GM23338 (cell line): ENCODE results near the gene HDAC5. TPM values are rescaled to one million over a fixed set of nuclear protein-coding genes. Genes with fewer than 3 reads are reported as not detected.

Experiments
- ATAC-seq: fragments of 200-7000 bp; cut with Tn5 transposase; 3 replicates; pipeline ENCODE4 v1.9.1; 2020
- DNase-seq: peaks from one replicate; pipeline ENCODE4 v3.0.0-alpha.2; 2015; ENCODE audit warnings: low spot score
- H2AFZ ChIP-seq: fragments of 200-600 bp; sonication (generic); 2 replicates; pipeline ENCODE4 v1.8.0; 2016; ENCODE audit warnings: antibody characterized with exemption, mild to moderate bottlenecking, moderate library complexity
- H3F3A ChIP-seq: fragments of 200-600 bp; sonication (generic); replicated peaks from 2 replicates; pipeline ENCODE4 v1.8.0; 2017; ENCODE audit warnings: antibody characterized with exemption, mixed run types, low read depth
- H3K27ac ChIP-seq: fragments of 200-600 bp; sonication (generic); 2 replicates; pipeline ENCODE4 v1.6.1; 2016; ENCODE audit warnings: low read depth
- H3K27me3 ChIP-seq: fragments of 200-600 bp; sonication (generic); 2 replicates; pipeline ENCODE4 v1.8.0; 2016; ENCODE audit warnings: mild to moderate bottlenecking, mixed run types, moderate library complexity; ENCODE audit not compliant: insufficient read depth
- H3K36me3 ChIP-seq: fragments of 200-600 bp; sonication (generic); 2 replicates; pipeline ENCODE4 v1.8.0; 2016; ENCODE audit warnings: mild to moderate bottlenecking; ENCODE audit not compliant: insufficient read depth
- H3K4me1 ChIP-seq: fragments of 200-600 bp; sonication (generic); 2 replicates; pipeline ENCODE4 v1.8.0; 2016; ENCODE audit warnings: mild to moderate bottlenecking, moderate library complexity; ENCODE audit not compliant: insufficient read depth
- H3K4me2 ChIP-seq: fragments of 200-600 bp; sonication (generic); 2 replicates; pipeline ENCODE4 v1.7.1; 2017; ENCODE audit warnings: mixed run types
- H3K4me3 ChIP-seq: fragments of 200-600 bp; sonication (generic); 2 replicates; pipeline ENCODE4 v1.6.1; 2016; ENCODE audit warnings: mixed run types
- H3K79me2 ChIP-seq: fragments of 200-600 bp; sonication (generic); replicated peaks from 2 replicates; pipeline ENCODE4 v1.8.0; 2017; ENCODE audit warnings: mild to moderate bottlenecking; ENCODE audit not compliant: insufficient read depth
- H3K9me2 ChIP-seq: fragments of 200-600 bp; sonication (generic); 2 replicates; pipeline ENCODE4 v1.8.0; 2017; ENCODE audit not compliant: insufficient read depth
- H4K20me1 ChIP-seq: fragments of 200-600 bp; sonication (generic); replicated peaks from 2 replicates; pipeline ENCODE4 v1.8.0; 2017; ENCODE audit warnings: mild to moderate bottlenecking; ENCODE audit not compliant: insufficient read depth
- H3K27ac Mint-ChIP-seq: 2 replicates; pipeline ENCODE4 v1.8.0; 2020; ENCODE audit warnings: inconsistent platforms, mild to moderate bottlenecking, moderate library complexity, mixed read lengths
- H3K27me3 Mint-ChIP-seq: 3 replicates; pipeline ENCODE4 v1.8.0; 2022; ENCODE audit warnings: low read depth, mild to moderate bottlenecking, moderate library complexity, mixed read lengths, inconsistent platforms; ENCODE audit not compliant: insufficient read depth, poor library complexity
- H3K36me3 Mint-ChIP-seq: 3 replicates; pipeline ENCODE4 v1.8.0; 2021; ENCODE audit warnings: low read depth, mild to moderate bottlenecking, inconsistent platforms, moderate library complexity, mixed read lengths
- H3K4me1 Mint-ChIP-seq: 3 replicates; pipeline ENCODE4 v1.8.0; 2020; ENCODE audit warnings: mild to moderate bottlenecking, inconsistent platforms, mixed read lengths
- H3K4me3 Mint-ChIP-seq: 3 replicates; pipeline ENCODE4 v1.8.0; 2021; ENCODE audit warnings: moderate library complexity, mild to moderate bottlenecking, inconsistent platforms, mixed read lengths
- H3K9me3 Mint-ChIP-seq: 3 replicates; pipeline ENCODE4 v1.8.0; 2020; ENCODE audit warnings: moderate library complexity, mild to moderate bottlenecking, inconsistent platforms, mixed read lengths
- EZH2phosphoT487 ChIP-seq: fragments of 200-600 bp; sonication (generic); IDR thresholded peaks from one replicate; pipeline ENCODE4 v1.8.1; 2018; ENCODE audit warnings: antibody characterized with exemption; ENCODE audit not compliant: unreplicated experiment
- JUNB ChIP-seq: IDR thresholded peaks from one replicate; pipeline ENCODE4 v1.6.1; 2016; ENCODE audit warnings: antibody characterized with exemption; ENCODE audit not compliant: unreplicated experiment
- ZNF331 ChIP-seq: fragments of 250-450 bp; sonication (Bioruptor Pico); IDR thresholded peaks from 2 replicates; pipeline ENCODE4 v1.5.0; 2020; ENCODE audit warnings: low read depth, mild to moderate bottlenecking, moderate library complexity
- polyA plus RNA-seq: library from polyadenylated mRNA; unstranded; fragments of >200 nt; fragmentation: Nextera tagmentation; extraction: Ambion mirVana; gene quantifications from 2 replicates; pipeline ENCODE4 v1.2.1, GENCODE V29; 2016
- total RNA-seq: library from RNA; depleted of rRNA; stranded (reverse); fragments of >200 nt; shearing (Covaris generic); gene quantifications from 2 replicates; pipeline ENCODE4 v1.2.3, GENCODE V29; 2014
- TF ChIP-seq, protein P1 (sequence below): fragments of 250-450 bp; sonication (Bioruptor Pico); IDR thresholded peaks from 2 replicates; pipeline ENCODE4 v1.5.0; 2020; ENCODE audit warnings: mild to moderate bottlenecking, moderate library complexity
- TF ChIP-seq, protein P2 (sequence below): IDR thresholded peaks from 2 replicates; pipeline ENCODE4 v1.6.1; 2016; ENCODE audit warnings: antibody characterized with exemption

HDAC5 gene
- total and polyA plus RNA-seq, 2 experiments from 2014 or later = 16.9 to 71.1 TPM

DNA sequence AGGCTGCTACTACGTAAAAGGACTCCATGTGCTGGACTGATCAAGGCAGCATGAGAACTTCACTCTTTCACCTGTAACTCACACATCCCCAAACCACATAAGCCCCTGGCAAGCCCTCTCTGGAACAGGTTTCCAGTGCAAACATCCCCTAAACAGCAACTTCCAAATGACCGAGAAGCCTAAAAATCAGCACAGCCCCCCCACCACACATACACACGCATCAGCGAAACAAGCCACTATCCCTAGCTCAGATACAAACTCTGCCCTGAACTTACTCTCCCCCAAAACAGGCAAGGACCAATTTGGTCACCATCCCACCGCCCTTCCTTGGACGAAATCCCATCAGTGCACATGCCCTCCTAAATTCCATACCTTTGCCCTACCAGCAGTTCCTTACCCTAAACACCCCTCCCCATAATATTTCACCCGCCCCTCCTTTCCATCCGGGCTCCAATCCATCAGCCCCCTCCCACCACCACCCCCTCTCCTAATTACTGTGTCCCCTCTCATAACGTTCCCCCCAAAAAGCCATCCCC is 57.7 kb downstream of the HDAC5 start (continued):
- TF ChIP-seq, protein P1, sequence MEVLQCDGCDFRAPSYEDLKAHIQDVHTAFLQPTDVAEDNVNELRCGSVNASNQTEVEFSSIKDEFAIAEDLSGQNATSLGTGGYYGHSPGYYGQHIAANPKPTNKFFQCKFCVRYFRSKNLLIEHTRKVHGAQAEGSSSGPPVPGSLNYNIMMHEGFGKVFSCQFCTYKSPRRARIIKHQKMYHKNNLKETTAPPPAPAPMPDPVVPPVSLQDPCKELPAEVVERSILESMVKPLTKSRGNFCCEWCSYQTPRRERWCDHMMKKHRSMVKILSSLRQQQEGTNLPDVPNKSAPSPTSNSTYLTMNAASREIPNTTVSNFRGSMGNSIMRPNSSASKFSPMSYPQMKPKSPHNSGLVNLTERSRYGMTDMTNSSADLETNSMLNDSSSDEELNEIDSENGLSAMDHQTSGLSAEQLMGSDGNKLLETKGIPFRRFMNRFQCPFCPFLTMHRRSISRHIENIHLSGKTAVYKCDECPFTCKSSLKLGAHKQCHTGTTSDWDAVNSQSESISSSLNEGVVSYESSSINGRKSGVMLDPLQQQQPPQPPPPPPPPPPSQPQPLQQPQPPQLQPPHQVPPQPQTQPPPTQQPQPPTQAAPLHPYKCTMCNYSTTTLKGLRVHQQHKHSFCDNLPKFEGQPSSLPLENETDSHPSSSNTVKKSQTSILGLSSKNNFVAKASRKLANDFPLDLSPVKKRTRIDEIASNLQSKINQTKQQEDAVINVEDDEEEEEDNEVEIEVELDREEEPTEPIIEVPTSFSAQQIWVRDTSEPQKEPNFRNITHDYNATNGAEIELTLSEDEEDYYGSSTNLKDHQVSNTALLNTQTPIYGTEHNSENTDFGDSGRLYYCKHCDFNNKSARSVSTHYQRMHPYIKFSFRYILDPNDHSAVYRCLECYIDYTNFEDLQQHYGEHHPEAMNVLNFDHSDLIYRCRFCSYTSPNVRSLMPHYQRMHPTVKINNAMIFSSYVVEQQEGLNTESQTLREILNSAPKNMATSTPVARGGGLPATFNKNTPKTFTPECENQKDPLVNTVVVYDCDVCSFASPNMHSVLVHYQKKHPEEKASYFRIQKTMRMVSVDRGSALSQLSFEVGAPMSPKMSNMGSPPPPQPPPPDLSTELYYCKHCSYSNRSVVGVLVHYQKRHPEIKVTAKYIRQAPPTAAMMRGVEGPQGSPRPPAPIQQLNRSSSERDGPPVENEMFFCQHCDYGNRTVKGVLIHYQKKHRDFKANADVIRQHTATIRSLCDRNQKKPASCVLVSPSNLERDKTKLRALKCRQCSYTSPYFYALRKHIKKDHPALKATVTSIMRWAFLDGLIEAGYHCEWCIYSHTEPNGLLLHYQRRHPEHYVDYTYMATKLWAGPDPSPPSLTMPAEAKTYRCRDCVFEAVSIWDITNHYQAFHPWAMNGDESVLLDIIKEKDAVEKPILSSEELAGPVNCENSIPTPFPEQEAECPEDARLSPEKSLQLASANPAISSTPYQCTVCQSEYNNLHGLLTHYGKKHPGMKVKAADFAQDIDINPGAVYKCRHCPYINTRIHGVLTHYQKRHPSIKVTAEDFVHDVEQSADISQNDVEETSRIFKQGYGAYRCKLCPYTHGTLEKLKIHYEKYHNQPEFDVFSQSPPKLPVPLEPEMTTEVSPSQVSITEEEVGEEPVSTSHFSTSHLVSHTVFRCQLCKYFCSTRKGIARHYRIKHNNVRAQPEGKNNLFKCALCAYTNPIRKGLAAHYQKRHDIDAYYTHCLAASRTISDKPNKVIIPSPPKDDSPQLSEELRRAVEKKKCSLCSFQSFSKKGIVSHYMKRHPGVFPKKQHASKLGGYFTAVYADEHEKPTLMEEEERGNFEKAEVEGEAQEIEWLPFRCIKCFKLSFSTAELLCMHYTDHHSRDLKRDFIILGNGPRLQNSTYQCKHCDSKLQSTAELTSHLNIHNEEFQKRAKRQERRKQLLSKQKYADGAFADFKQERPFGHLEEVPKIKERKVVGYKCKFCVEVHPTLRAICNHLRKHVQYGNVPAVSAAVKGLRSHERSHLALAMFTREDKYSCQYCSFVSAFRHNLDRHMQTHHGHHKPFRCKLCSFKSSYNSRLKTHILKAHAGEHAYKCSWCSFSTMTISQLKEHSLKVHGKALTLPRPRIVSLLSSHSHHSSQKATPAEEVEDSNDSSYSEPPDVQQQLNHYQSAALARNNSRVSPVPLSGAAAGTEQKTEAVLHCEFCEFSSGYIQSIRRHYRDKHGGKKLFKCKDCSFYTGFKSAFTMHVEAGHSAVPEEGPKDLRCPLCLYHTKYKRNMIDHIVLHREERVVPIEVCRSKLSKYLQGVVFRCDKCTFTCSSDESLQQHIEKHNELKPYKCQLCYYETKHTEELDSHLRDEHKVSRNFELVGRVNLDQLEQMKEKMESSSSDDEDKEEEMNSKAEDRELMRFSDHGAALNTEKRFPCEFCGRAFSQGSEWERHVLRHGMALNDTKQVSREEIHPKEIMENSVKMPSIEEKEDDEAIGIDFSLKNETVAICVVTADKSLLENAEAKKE (CRISPR knock-in tag) = no peak
- TF ChIP-seq JUNB = no peak
- TF ChIP-seq, protein P2, sequence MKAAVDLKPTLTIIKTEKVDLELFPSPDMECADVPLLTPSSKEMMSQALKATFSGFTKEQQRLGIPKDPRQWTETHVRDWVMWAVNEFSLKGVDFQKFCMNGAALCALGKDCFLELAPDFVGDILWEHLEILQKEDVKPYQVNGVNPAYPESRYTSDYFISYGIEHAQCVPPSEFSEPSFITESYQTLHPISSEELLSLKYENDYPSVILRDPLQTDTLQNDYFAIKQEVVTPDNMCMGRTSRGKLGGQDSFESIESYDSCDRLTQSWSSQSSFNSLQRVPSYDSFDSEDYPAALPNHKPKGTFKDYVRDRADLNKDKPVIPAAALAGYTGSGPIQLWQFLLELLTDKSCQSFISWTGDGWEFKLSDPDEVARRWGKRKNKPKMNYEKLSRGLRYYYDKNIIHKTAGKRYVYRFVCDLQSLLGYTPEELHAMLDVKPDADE = no peak

DNA sequence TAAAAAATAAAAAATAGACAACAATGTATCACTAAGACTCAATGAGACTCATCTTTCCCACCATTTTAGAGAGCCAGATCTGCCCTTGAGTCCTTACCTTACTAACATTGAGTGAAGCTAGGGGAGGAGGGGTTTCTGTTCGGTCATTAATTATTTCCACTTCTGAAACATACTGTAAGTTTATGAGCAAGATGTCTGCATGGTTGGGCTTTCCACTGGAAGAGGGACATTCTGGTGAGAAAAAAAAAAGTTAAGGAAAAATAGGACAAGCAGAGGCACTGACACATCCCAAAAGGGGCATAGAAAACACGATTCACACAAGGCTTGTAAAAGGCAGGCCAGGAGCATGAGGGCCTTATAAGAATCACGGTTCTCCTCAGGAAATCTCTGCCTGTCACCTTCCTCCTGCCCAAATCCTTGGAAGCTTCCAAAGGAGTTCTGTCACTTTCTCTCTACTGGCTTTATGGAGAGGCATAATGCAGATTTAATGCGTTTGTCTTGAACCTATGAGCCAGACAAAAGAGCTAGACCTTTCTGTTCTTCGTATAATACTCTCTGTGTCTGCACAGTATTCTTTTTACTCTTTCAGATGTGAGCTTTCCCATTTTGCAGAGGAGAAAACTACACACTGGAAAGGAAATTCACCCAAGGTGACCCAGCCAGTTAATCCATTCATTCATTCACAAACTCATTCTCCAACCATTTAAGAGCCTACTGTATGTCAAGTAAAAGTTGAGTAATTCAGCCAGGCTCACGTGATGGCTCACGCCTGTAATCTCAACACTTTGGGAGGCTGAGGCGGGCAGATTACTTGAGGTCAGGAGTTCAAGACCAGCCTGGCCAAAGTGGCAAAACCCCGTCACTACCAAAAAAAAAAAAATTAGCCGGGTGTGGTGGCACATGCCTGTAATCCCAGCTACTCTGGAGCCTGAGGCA is 59.5 kb downstream of the HDAC5 start:
- no peak overlapping the region for H2AFZ ChIP-seq
- H3K4me3 ChIP-seq = peak overlapping the region; percentile 97; the same call in 1 of the 2 replicates
- peaks cover 48% of the 10 kb centered on the region for H3K36me3 ChIP-seq
- H3K4me2 ChIP-seq = peak overlapping the region; percentile 97; the same call in 1 of the 2 replicates
- ATAC-seq (no peak), DNase-seq (no peak)
- H3K79me2 ChIP-seq = peaks cover 72% of the 10 kb centered on the region
- peaks cover 57% of the 10 kb centered on the region for H3K36me3 Mint-ChIP-seq
- no peaks in the 10 kb centered on the region for H3K27me3 ChIP-seq
- peak overlapping the region; percentile 66; the same call in 1 of the 2 replicates for H3K27ac ChIP-seq
- H3K4me1 ChIP-seq = peaks cover 18% of the 10 kb centered on the region
- peaks cover 50% of the 10 kb centered on the region for H4K20me1 ChIP-seq
- H3K9me2 ChIP-seq = no peaks in the 10 kb centered on the region; the same call in 1 of the 2 replicates
- peak overlapping the region; percentile 44 for H3K4me3 Mint-ChIP-seq
- H3K4me1 Mint-ChIP-seq = peaks cover 24% of the 10 kb centered on the region
- no peaks in the 10 kb centered on the region; the same call in 2 of the 3 replicates for H3K9me3 Mint-ChIP-seq
- H3K27me3 Mint-ChIP-seq = peaks cover 2% of the 10 kb centered on the region
- peak overlapping the region; percentile 87 for H3K27ac Mint-ChIP-seq
- peaks cover 26% of the 10 kb centered on the region for H3F3A ChIP-seq
- TF ChIP-seq, protein P1 (CRISPR knock-in tag) = no peak
- TF ChIP-seq ZNF331 (CRISPR knock-in tag) (no peak), EZH2phosphoT487 (no peak)
